Measurements from ENCODE around the gene KCNT1.

DNA sequence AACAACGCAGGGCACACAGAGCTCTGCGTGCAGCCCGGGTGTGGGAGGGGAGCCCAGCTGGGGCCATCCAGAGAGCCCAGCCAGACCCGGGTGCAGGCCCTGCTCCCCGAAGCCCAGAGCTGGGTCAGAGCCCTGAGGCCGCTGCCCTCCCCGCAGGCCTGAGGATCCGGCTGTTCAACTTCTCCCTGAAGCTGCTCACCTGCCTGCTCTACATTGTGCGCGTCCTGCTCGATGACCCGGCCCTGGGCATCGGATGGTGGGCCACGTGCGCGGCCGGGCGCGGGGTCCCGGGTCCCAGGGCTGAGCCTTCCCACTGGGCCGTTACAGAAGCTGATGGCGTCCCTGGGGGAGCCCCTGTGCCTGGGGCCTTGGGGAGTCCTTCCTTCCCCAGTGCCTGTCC, 48.8 kb downstream of the KCNT1 start:
- TF ChIP-seq GATA3 (IDR thresholded peaks at IDR 0.05; ENCODE audit: low read depth, low read length) (no peak), GATA2 (IDR thresholded peaks at IDR 0.05; ENCODE audit: low read depth, low read length) (no peak)
